CD4-positive, alpha-beta memory T cell (primary cell): ENCODE data around the gene MID1. TPM values are rescaled to one million over a fixed set of nuclear protein-coding genes. Genes with fewer than 3 reads are reported as not detected.

Experiments used
- CTCF ChIA-PET: fragments of 350-600 bp; sonication (Branson Sonifier 250); formaldehyde crosslinking; loops from one replicate; lab custom pipeline; 2021; ENCODE audit warnings: inconsistent platforms; ENCODE audit not compliant: partially characterized antibody; lab: Charles Lee
- POLR2A ChIA-PET: fragments of 350-600 bp; sonication (Branson Sonifier 250); formaldehyde crosslinking; loops from one replicate; lab custom pipeline; 2021; ENCODE audit not compliant: partially characterized antibody; lab: Charles Lee
- DNase-seq, 5 donors: peaks; one replicate each; pipeline versions ENCODE4 v3.0.0 to v3.0.0-alpha.2; 2020 to 2022; ENCODE audit warnings: mixed read lengths in 1 of 5
- H3K27ac ChIP-seq: one replicate; pipeline ENCODE4 v1.7.0; 2013; ENCODE audit warnings: low read depth, low read length
- H3K27me3 ChIP-seq: 2 replicates; pipeline ENCODE4 v1.7.0; 2013; ENCODE audit warnings: mild to moderate bottlenecking, low read length, moderate library complexity; ENCODE audit not compliant: insufficient read depth
- H3K36me3 ChIP-seq: 2 replicates; pipeline ENCODE4 v1.7.0; 2013; ENCODE audit warnings: mild to moderate bottlenecking, low read length, moderate library complexity; ENCODE audit not compliant: insufficient read depth
- H3K4me1 ChIP-seq: 2 replicates; pipeline ENCODE4 v1.7.0; 2013; ENCODE audit warnings: mild to moderate bottlenecking, low read length, moderate library complexity; ENCODE audit not compliant: insufficient read depth
- H3K4me3 ChIP-seq, 2 donors: one replicate each; pipeline ENCODE4 v1.7.0; 2013; ENCODE audit warnings: low read length in 2 of 2, mild to moderate bottlenecking in 1 of 2
- H3K9me3 ChIP-seq, 2 donors: one replicate each; pipeline ENCODE4 v1.7.0; 2013; ENCODE audit warnings: low read length in 2 of 2, control low read depth in 1 of 2; ENCODE audit not compliant: control insufficient read depth in 1 of 2
- H3K27ac Mint-ChIP-seq, 7 donors: one replicate each; pipeline ENCODE4 v1.8.0; 2020 to 2021; ENCODE audit warnings: mixed read lengths in 7 of 7, mild to moderate bottlenecking in 6 of 7, inconsistent platforms in 3 of 7, moderate library complexity in 3 of 7
- H3K27me3 Mint-ChIP-seq, 2 donors: one replicate each; pipeline ENCODE4 v1.8.0; 2020 to 2021; ENCODE audit warnings: mixed read lengths in 2 of 2
- H3K36me3 Mint-ChIP-seq, 2 donors: one replicate each; pipeline ENCODE4 v1.8.0; 2020 to 2021; ENCODE audit warnings: mixed read lengths in 2 of 2, inconsistent platforms in 1 of 2, mild to moderate bottlenecking in 1 of 2
- H3K4me1 Mint-ChIP-seq, 4 donors: one replicate each; pipeline ENCODE4 v1.8.0; 2020 to 2021; ENCODE audit warnings: mixed read lengths in 4 of 4, mild to moderate bottlenecking in 1 of 4
- H3K4me3 Mint-ChIP-seq, 8 donors: one replicate each; pipeline ENCODE4 v1.8.0; 2020 to 2021; ENCODE audit warnings: mixed read lengths in 8 of 8, mild to moderate bottlenecking in 7 of 8, moderate library complexity in 6 of 8, inconsistent platforms in 3 of 8
- H3K9me3 Mint-ChIP-seq, 8 donors: one replicate each; pipeline ENCODE4 v1.8.0; 2020 to 2021; ENCODE audit warnings: mixed read lengths in 8 of 8, mild to moderate bottlenecking in 5 of 8, inconsistent platforms in 3 of 8, moderate library complexity in 1 of 8
- intact Hi-C: fragments of 100-400 bp; cut with micrococcal nuclease; formaldehyde crosslinking; loops from one replicate; pipeline ENCODE4 v1.15.1; 2023
- polyA plus RNA-seq, 2 donors: library from polyadenylated mRNA; unstranded; fragments of 300-500 nt; fragmentation: Illumina TruSeq; gene quantifications; one replicate each; pipeline ENCODE4 v1.2.3, GENCODE V29; 2021
- total RNA-seq, 2 experiments: library from RNA; stranded (reverse); gene quantifications; one replicate each; pipeline ENCODE4 v1.2.3, GENCODE V29; 2021

Gene MID1
- total and polyA plus RNA-seq, 4 experiments from 2014 or later = not detected

DNA sequence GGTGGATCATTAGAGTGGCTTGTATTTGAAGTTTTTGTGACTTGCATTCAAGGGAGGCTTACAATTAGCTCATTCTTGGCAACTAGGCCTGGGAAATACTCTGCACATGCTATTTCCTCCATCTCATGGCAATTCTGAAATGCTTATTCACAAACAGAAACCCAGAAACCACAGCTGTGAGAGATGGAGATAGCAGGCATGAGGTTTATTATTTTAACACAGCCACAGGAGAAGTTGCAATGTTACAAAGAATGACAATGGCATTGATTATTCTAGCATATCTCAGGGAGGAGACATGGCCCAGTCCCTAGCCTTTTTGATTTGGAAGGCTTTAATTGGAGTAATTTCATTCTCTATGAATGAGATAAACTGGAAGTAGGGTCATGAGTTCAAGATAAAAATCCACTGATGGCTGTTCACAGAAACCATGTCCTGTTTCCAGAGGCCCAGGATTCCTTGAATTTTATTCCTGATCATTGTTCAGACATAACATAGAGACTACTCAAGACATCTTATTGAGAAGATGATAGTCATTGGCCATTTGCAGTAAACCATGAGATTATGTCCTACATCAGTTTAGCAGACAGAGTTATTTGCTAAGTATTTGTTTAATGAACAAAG lies 123.9 kb downstream of the MID1 start:
- no peaks in the 10 kb centered on the region for H3K9me3 ChIP-seq
- no peaks in the 10 kb centered on the region for H3K4me1 ChIP-seq
- Mint-ChIP-seq H3K9me3 (peaks cover 0 to 3% (median 0%) of the 10 kb centered on the region in 8 donors), H3K36me3 (no peaks in the 10 kb centered on the region), H3K27me3 (no peaks in the 10 kb centered on the region), H3K4me1 (no peaks in the 10 kb centered on the region), H3K27ac (no peak overlapping the region), H3K4me3 (no peak overlapping the region)
- intact Hi-C loops = no loop called here
- H3K27ac ChIP-seq = no peak overlapping the region
- no peak for DNase-seq
- no peaks in the 10 kb centered on the region for H3K27me3 ChIP-seq
- no peak overlapping the region for H3K4me3 ChIP-seq
- ChIA-PET CTCF (no interaction called here), POLR2A (no interaction called here)
- H3K36me3 ChIP-seq = no peaks in the 10 kb centered on the region

DNA sequence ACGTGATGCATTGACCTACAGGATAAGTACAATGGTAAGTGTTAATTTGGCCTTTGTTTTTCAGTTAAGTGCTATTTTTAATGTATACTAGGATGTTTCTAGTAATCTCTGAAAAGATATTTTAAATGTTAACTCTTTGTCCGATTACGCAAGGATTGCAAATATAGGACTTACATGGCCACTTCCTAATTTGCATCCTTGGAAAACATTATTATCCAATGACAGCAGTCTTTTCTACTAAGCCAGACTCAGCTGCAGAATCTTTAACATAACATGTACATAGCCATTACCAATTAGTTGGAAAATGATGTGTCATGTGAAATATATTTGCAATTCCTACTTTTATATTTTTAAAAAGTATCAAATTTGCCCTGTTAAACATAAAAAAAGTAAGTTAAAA lies 124.7 kb downstream of the MID1 start:
- Mint-ChIP-seq H3K27me3 (no peaks in the 10 kb centered on the region), H3K27ac (no peak overlapping the region), H3K36me3 (no peaks in the 10 kb centered on the region), H3K4me3 (no peak overlapping the region), H3K4me1 (no peaks in the 10 kb centered on the region), H3K9me3 (peaks cover 0 to 2% (median 0%) of the 10 kb centered on the region in 8 donors)
- Histone ChIP-seq H3K9me3 (no peaks in the 10 kb centered on the region), H3K4me3 (no peak overlapping the region), H3K27me3 (no peaks in the 10 kb centered on the region), H3K36me3 (no peaks in the 10 kb centered on the region), H3K27ac (no peak overlapping the region), H3K4me1 (no peaks in the 10 kb centered on the region)
- intact Hi-C loops = no loop called here
- ChIA-PET CTCF (no interaction called here), POLR2A (no interaction called here)
- DNase-seq = no peak

DNA sequence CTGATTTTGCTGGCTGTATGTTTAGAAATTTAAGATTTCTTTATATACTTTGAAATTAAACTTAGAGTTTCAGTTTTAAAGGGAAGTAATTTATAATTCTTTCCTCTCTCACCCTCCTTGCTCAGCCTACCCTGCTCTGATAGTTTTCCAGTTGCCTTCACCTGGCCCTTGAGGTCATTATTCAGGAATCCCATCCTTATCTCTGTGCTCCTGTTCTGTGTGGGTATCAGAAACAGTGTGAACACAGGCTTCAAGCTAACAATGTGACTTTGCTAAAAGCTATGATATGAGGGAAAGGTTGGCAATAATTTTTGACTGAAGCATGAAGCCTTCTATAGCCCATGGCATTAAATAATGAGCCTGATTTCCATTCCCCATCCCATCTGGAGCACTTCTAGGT lies 128.1 kb downstream of the MID1 start:
- ChIA-PET CTCF (no interaction called here), POLR2A (no interaction called here)
- Mint-ChIP-seq H3K9me3 (peaks cover 0 to 4% (median under 1%) of the 10 kb centered on the region in 8 donors), H3K27ac (no peak overlapping the region), H3K36me3 (no peaks in the 10 kb centered on the region), H3K4me1 (no peaks in the 10 kb centered on the region), H3K4me3 (no peak overlapping the region), H3K27me3 (no peaks in the 10 kb centered on the region)
- DNase-seq = no peak
- intact Hi-C loops = no loop called here
- Histone ChIP-seq H3K4me1 (no peaks in the 10 kb centered on the region), H3K9me3 (no peaks in the 10 kb centered on the region), H3K27me3 (no peaks in the 10 kb centered on the region), H3K4me3 (no peak overlapping the region), H3K27ac (no peak overlapping the region), H3K36me3 (no peaks in the 10 kb centered on the region)

DNA sequence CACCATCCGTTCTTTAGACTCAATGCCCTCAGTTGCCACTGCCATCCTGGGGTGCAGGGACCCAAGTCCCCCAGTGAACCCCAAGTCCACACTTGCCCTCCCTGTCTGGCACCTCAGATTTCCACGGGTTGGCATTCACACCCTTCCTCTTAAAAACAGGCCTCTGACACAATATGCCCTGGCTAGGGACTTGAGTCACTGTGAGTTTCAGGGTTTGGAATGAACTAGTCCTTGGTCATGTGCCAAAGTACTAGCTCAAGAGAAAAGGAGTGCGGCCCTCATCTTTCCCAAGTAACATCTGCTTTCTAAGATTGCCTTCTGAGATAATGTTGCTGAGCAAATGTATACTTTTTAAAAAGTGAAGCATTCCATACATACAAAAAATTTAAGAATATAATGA lies 134.0 kb downstream of the MID1 start:
- Histone ChIP-seq H3K4me1 (no peaks in the 10 kb centered on the region), H3K27me3 (no peaks in the 10 kb centered on the region), H3K36me3 (no peaks in the 10 kb centered on the region), H3K9me3 (no peaks in the 10 kb centered on the region), H3K4me3 (no peak overlapping the region), H3K27ac (no peak overlapping the region)
- POLR2A ChIA-PET = no interaction called here
- no peak overlapping the region for H3K4me3 Mint-ChIP-seq
- DNase-seq = no peak
- CTCF ChIA-PET = no interaction called here
- no peaks in the 10 kb centered on the region for H3K27me3 Mint-ChIP-seq
- no peaks in the 10 kb centered on the region for H3K4me1 Mint-ChIP-seq
- H3K36me3 Mint-ChIP-seq = no peaks in the 10 kb centered on the region
- H3K9me3 Mint-ChIP-seq = peaks cover 0 to 5% (median 0%) of the 10 kb centered on the region in 8 donors
- intact Hi-C loops = no loop called here
- H3K27ac Mint-ChIP-seq = no peak overlapping the region

DNA sequence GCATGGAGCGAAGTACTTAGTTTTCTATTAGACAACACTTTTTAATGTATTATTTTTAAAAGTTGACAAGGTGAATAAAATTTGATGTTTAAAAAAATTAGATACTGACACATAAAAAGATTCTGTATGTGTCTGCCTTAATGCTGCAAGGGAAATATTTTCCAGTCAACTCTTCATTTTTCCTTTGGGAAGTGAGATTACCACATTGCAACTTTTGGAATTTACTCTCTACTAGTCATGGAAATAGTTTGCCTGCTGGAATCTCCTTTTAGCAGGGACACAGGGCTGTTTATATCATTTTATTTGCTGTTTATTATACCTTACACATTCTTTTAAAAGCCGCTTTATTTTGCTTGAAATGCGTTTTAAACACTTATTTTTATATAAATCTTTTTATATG lies 135.1 kb downstream of the MID1 start:
- no peaks in the 10 kb centered on the region for H3K4me1 ChIP-seq
- Mint-ChIP-seq H3K36me3 (no peaks in the 10 kb centered on the region), H3K27me3 (no peaks in the 10 kb centered on the region), H3K4me1 (no peaks in the 10 kb centered on the region), H3K27ac (no peak overlapping the region), H3K9me3 (peaks cover 0 to 8% (median under 1%) of the 10 kb centered on the region in 8 donors), H3K4me3 (no peak overlapping the region)
- H3K27me3 ChIP-seq = no peaks in the 10 kb centered on the region
- ChIA-PET POLR2A (no interaction called here), CTCF (no interaction called here)
- no peaks in the 10 kb centered on the region for H3K9me3 ChIP-seq
- intact Hi-C loops = no loop called here
- no peaks in the 10 kb centered on the region for H3K36me3 ChIP-seq
- no peak overlapping the region for H3K27ac ChIP-seq
- no peak overlapping the region for H3K4me3 ChIP-seq
- DNase-seq = no peak

DNA sequence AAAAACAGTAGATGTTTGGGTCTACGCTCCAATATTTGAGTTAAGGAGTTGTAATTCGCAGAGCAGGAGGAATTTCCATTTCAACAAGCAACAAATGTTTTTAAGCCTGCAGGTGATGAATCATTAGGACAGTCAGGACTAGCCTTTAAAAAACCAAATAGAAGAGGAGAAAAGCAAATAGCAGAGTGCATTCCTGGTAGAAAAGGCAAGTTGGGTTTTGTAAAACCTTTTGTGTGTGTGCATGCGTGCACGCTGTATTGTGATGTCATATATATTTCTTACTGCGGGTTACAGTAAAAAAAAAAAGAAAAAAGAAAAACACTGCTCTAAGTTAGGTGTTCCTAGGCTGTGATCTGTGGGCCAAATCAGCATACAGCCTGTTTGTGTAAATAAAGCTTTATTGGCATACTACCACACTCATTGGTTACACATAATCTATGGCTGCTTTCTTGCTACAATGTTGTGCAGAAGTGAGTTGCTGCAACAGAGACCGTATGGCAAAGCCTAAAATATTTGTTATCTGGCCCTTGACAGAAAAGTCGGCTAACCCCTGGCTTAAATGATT lies 135.6 kb downstream of the MID1 start:
- H3K9me3 Mint-ChIP-seq = peaks cover 0 to 8% (median 0%) of the 10 kb centered on the region in 8 donors
- intact Hi-C loops = no loop called here
- H3K4me1 Mint-ChIP-seq = no peaks in the 10 kb centered on the region
- no peak for DNase-seq
- H3K27me3 ChIP-seq = no peaks in the 10 kb centered on the region
- H3K36me3 Mint-ChIP-seq = no peaks in the 10 kb centered on the region
- no peaks in the 10 kb centered on the region for H3K9me3 ChIP-seq
- no peaks in the 10 kb centered on the region for H3K36me3 ChIP-seq
- H3K27ac ChIP-seq = no peak overlapping the region
- no peak overlapping the region for H3K4me3 Mint-ChIP-seq
- no peaks in the 10 kb centered on the region for H3K27me3 Mint-ChIP-seq
- ChIA-PET CTCF (no interaction called here), POLR2A (no interaction called here)
- H3K27ac Mint-ChIP-seq = no peak overlapping the region
- H3K4me3 ChIP-seq = no peak overlapping the region
- no peaks in the 10 kb centered on the region for H3K4me1 ChIP-seq

DNA sequence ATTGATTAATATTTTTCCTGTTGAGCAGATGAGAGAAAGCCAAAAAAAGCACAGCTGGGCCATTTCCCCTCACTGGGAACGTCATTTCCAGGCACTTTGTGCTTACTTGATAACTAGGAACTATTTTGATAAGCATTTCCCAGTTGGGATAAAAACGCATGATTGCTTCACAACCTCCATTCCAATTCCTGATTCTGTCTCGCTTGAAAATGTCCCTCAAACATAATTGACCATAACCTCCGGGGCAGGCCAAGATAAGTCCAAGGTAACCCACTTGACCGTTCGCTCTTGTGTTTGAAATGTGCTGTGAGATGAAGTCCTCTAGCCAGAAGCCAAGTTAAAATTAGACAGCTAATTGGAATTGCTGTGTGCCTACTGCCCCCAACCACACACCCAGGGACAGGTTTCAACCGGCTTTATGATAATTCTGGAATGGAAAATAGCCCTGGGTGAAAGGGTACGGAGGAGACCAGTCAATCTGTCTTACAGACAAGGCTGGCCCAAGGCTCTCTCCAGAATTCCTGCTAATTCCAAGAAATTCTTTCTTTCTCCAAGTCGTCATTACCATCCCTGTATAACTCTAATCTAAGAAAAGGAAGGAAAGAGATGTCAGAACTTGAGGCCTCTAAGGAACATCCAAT lies 137.1 kb downstream of the MID1 start:
- Mint-ChIP-seq H3K27me3 (peaks cover 0 to 2% of the 10 kb centered on the region in 2 donors), H3K36me3 (no peaks in the 10 kb centered on the region)
- POLR2A ChIA-PET = no interaction called here

More for the DNA sequence above, 137.1 kb downstream of the MID1 start:
- Histone ChIP-seq H3K4me1 (no peaks in the 10 kb centered on the region), H3K9me3 (no peaks in the 10 kb centered on the region), H3K4me3 (no peak overlapping the region), H3K27ac (no peak overlapping the region), H3K36me3 (no peaks in the 10 kb centered on the region), H3K27me3 (no peaks in the 10 kb centered on the region)
- H3K4me3 Mint-ChIP-seq = no peak overlapping the region
- H3K9me3 Mint-ChIP-seq = peaks cover 0 to 8% (median 4%) of the 10 kb centered on the region in 8 donors
- CTCF ChIA-PET = no interaction called here
- intact Hi-C loops = no loop called here
- H3K27ac Mint-ChIP-seq = no peak overlapping the region
- DNase-seq = no peak
- H3K4me1 Mint-ChIP-seq = no peaks in the 10 kb centered on the region
